NCI-H226 (cell line): Measurements from ENCODE around the gene COL4A3.
A peak's percentile ranks its signal among the peaks of the same experiment; 100 is the strongest.

Source experiments
- DNase-seq: peaks from one replicate; pipeline ENCODE4 v3.0.0-alpha.2; 2015

COL4A3 gene

GRCh38 chr2:227296671-227297405 is 132.4 kb downstream of the COL4A3 start:
- no peak for DNase-seq

DNA sequence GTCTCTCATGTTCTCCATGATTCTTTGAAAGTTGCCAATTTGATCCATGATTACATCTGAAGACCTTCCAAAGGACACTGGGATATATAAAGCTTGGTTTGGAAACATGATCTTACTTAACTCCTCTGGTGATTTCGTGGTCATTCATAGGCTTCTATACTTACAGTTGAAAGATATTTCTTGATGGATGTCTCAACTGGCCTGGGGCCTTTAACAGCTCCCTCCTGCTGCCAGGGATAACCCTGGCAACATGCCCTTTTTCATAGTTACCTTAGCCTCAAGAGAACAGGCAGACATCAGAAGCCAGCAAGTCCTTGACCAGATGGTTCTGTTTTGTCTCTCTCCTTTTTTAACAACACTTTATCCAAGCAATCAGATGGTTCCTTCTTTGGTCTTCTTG is 137.1 kb downstream of the COL4A3 start:
- DNase-seq, result peak; percentile 58

DNA sequence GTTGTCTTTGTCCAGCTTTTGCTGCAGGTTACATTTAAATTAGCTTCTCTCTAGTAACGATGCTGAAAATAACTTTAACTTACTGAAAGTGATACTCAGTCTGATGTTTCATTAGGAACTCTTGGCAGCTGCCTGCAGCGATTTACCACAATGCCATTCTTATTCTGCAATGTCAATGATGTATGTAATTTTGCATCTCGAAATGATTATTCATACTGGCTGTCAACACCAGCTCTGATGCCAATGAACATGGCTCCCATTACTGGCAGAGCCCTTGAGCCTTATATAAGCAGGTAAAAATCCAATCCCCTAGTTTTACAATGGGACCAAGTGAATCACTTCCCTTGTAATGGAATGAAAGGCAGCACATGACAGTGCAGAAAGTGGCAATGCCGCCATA is 144.4 kb downstream of the COL4A3 start:
- DNase-seq, result peak; percentile 79

- DNase-seq, result peak; percentile 85
Measured at GRCh38 chr2:227310756-227311110, 146.3 kb downstream of the COL4A3 start.

DNA sequence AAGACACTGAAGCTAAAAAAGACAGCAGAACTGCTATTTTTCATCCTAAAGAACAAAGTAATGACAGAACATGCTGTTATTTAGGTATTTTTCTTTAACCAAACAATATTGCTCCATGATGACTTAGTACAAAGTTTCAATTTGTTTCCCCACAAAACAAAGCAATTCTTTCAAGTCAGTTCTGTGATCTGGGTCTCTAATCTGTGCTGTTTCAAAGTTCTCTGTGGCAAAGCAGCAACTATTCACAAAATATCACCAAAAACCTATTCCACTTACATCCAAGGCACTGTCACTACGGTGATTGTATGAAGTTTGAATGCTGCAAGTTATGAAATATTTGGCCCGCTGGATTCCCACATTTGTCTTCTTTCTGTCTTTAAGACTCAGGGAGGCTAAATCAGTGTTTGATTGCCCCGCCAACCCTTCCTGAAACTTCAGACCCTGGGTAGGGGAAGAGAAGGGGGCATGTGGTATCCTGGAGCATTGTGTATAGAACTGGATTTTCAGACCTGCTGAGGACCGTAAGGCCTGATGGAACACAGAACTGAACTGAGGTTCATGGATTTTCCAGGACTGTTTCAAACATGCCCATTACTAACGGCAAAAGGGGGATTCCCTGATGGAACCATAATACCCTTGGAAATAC is 147.6 kb downstream of the COL4A3 start:
- no peak for DNase-seq

GRCh38 chr2:227312579-227312978 is 148.2 kb downstream of the COL4A3 start:
- DNase-seq, result no peak

- no peak for DNase-seq
Measured at GRCh38 chr2:227313310-227313709, 148.9 kb downstream of the COL4A3 start.

GRCh38 chr2:227317834-227318233 is 153.4 kb downstream of the COL4A3 start:
- DNase-seq, result no peak

DNA sequence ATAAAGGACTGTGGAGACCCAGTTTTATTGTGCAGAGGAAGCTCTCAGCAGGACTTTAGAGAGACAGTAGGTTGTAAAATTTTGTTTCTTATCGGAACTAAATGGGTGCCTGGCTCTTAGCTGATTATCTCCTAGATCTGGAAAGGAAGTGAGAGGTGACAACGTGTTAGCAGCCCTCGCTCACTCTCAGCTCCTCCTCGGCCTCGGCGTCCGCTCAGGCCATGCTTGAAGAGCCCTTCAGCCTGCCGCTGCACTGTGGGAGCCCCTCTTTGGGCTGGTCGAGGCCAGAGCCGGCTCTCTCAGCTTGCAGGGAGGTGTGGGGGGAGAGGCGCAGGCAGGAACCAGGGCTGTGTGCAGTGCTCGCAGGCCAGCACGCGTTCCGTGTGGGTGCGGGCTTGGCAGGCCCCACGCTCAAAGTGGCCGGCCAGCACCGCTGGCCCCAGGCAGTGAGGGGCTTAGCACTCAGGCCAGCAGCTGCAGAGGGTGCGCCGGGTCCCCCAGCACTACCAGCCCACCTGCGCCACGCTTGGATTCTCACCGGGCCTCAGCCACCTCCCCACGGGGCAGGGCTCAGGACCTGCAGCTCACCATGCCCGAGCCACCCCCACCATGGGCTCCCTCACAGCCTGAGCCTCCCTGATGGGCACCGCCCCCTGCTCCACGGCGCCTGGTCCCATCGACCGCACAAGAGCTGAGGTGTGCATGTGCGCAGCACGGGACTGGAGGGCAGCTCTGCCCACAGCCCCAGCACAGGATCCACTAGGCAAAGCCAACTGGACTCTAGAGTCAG is 156.1 kb downstream of the COL4A3 start:
- no peak for DNase-seq

GRCh38 chr2:227322530-227323205 is 158.2 kb downstream of the COL4A3 start:
- peak; percentile 75 for DNase-seq

GRCh38 chr2:227323818-227324217 is 159.4 kb downstream of the COL4A3 start:
- DNase-seq, result no peak

- DNase-seq, result no peak
Measured at GRCh38 chr2:227324642-227324994, 160.2 kb downstream of the COL4A3 start.

- peak; percentile 95 for DNase-seq
Measured at GRCh38 chr2:227324995-227325838, 160.8 kb downstream of the COL4A3 start, which contains the start of gene MFF. MFF (plus strand) TSS chr2:227325251; CDS start chr2:227330666, 5,415 bp downstream.

- peak; percentile 12 for DNase-seq
Measured at GRCh38 chr2:227325839-227326195, 161.4 kb downstream of the COL4A3 start.

GRCh38 chr2:227326783-227327182 is 162.4 kb downstream of the COL4A3 start:
- DNase-seq, result no peak

GRCh38 chr2:227335713-227336112 is 171.3 kb downstream of the COL4A3 start:
- no peak for DNase-seq

DNA sequence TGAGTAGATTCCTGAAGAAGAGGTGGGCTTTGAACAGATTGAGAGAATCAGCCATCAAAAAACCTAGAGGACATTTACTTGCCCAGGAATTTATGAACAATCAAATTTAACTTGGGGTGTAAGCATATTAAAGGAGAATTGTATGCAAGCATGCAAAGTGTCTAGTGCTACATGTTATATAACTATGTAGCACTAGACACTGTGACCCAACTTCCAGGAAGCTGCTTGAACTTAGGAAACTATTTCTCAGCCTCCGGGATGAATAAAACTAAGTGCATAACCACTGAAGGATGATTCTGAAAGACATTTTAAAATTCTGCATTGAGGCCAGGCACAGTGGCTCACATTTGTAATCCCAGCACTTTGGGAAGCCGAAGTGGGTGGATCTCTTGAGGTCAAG is 173.0 kb downstream of the COL4A3 start:
- no peak for DNase-seq

GRCh38 chr2:227339098-227339599 is 174.7 kb downstream of the COL4A3 start:
- no peak for DNase-seq

DNA sequence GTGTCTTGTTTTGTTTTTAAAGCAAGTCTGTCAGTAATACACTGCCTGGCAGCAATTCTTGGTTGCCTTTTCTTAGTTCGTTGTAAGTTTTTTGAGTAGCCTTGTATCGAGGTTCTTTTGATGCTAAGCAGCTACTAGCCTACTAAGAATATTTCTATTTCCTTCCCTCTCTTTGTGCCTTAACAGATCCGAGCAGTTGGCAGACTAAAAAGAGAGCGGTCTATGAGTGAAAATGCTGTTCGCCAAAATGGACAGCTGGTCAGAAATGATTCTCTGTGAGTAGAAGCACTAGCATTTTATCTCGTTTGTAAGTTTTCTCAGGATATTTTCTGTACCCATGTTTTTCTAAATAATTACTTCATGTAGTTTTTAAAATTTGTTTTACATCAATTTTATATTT is 175.7 kb downstream of the COL4A3 start:
- no peak for DNase-seq

DNA sequence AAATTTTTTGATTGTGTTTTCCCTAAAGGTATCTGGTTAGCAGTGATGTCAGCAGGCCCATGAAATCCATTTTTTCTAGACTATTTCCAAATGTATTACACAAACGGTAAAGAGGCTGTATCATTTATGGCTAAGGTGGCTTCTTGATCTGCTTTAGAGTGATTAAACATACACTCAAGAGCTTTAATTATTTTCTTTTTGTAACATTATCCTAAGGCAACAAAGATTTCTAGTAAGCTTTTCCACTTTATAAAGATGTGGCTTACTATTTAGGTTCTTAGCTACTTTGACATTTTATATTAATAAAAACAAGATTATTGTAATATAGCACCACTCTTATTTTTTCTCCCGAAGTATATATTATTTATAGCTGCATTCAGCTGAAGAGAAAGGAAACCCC is 177.1 kb downstream of the COL4A3 start:
- no peak for DNase-seq

GRCh38 chr2:227344231-227344630 is 179.8 kb downstream of the COL4A3 start:
- DNase-seq, result no peak

DNA sequence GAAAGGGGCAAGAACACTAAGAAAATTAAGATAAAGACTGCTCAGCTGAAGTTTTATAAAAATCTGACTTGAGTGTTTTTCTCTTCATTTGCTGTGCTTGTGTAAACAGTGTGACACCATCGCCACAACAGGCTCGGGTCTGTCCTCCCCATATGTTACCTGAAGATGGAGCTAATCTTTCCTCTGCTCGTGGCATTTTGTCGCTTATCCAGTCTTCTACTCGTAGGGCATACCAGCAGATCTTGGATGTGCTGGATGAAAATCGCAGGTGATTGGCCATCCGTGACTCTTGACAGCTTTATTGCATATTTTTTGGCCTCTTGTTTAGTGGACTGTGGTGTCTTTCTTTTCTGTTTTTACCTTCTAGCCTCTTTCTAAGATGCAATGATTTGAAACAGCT is 182.7 kb downstream of the COL4A3 start:
- no peak for DNase-seq
